ENCODE data around the gene UGGT2. TPM values are rescaled to one million over a fixed set of nuclear protein-coding genes. Genes with fewer than 3 reads are reported as not detected.
"Not testable (repeated sequence)": the region's sequence is repeated elsewhere in the genome, so short reads cannot be mapped to it uniquely, and the experiment has no call there.

The UGGT2 gene
- total RNA-seq, 1 donor from 2014 or later = 47.5 TPM

GRCh38 chr13:95791084-95791722 is 262.0 kb downstream of the UGGT2 start:
- DNase-seq (ENCODE audit: low spot score in 2 of 2, unreplicated experiment in 2 of 2) = no peak
- H3K36me3 Mint-ChIP-seq = peaks cover 45% of the 10 kb centered on the region
- H3K9me3 Mint-ChIP-seq = peaks cover 12% of the 10 kb centered on the region
- no peak for TF ChIP-seq CTCF (IDR thresholded peaks at IDR 0.05; ENCODE audit: unreplicated experiment)
- H3K4me1 Mint-ChIP-seq = no peaks in the 10 kb centered on the region
- no peak overlapping the region for H3K27ac Mint-ChIP-seq
- H3K27me3 Mint-ChIP-seq (ENCODE audit: low read depth) = no peaks in the 10 kb centered on the region
- H3K4me3 Mint-ChIP-seq = no peak overlapping the region

GRCh38 chr13:95789315-95789714 is 263.9 kb downstream of the UGGT2 start:
- H3K27ac Mint-ChIP-seq; H3K27me3 Mint-ChIP-seq (ENCODE audit: low read depth); H3K4me3 Mint-ChIP-seq; DNase-seq (ENCODE audit: low spot score in 2 of 2, unreplicated experiment in 2 of 2); H3K4me1 Mint-ChIP-seq: not testable (repeated sequence)
- Mint-ChIP-seq H3K9me3 (peaks cover 12% of the 10 kb centered on the region), H3K36me3 (peaks cover 48% of the 10 kb centered on the region)

- peak overlapping the region; percentile 68 for H3K27ac Mint-ChIP-seq
These were observed 265.1 kb downstream of the UGGT2 start for GRCh38 chr13:95788100-95788463.

GRCh38 chr13:95787356-95788099 is 265.7 kb downstream of the UGGT2 start:
- H3K27me3 Mint-ChIP-seq (ENCODE audit: low read depth) = no peaks in the 10 kb centered on the region
- H3K27ac Mint-ChIP-seq = peak overlapping the region; percentile 68
- no peak overlapping the region for H3K4me3 Mint-ChIP-seq
- TF ChIP-seq CTCF (IDR thresholded peaks at IDR 0.05; ENCODE audit: unreplicated experiment) = no peak
- peaks cover 36% of the 10 kb centered on the region for H3K36me3 Mint-ChIP-seq
- H3K4me1 Mint-ChIP-seq = no peaks in the 10 kb centered on the region
- no peak for DNase-seq (ENCODE audit: low spot score in 2 of 2, unreplicated experiment in 2 of 2)
- H3K9me3 Mint-ChIP-seq = peaks cover 17% of the 10 kb centered on the region

More at GRCh38 chr13:95788100-95788463, 265.1 kb downstream of the UGGT2 start:
- H3K4me1 Mint-ChIP-seq = no peaks in the 10 kb centered on the region
- H3K36me3 Mint-ChIP-seq = peaks cover 41% of the 10 kb centered on the region
- no peaks in the 10 kb centered on the region for H3K27me3 Mint-ChIP-seq (ENCODE audit: low read depth)
- H3K9me3 Mint-ChIP-seq = peaks cover 12% of the 10 kb centered on the region
- no peak for DNase-seq (ENCODE audit: low spot score in 2 of 2, unreplicated experiment in 2 of 2)
- no peak overlapping the region for H3K4me3 Mint-ChIP-seq
- no peak for TF ChIP-seq CTCF (IDR thresholded peaks at IDR 0.05; ENCODE audit: unreplicated experiment)

GRCh38 chr13:95784900-95785290 is 268.3 kb downstream of the UGGT2 start:
- H3K27me3 Mint-ChIP-seq (ENCODE audit: low read depth) = no peaks in the 10 kb centered on the region
- H3K4me1 Mint-ChIP-seq = no peaks in the 10 kb centered on the region
- H3K9me3 Mint-ChIP-seq = peaks cover 16% of the 10 kb centered on the region
- DNase-seq (ENCODE audit: low spot score in 2 of 2, unreplicated experiment in 2 of 2) = no peak
- no peak overlapping the region for H3K27ac Mint-ChIP-seq
- no peak overlapping the region for H3K4me3 Mint-ChIP-seq
- no peak for TF ChIP-seq CTCF (IDR thresholded peaks at IDR 0.05; ENCODE audit: unreplicated experiment)
- peaks cover 24% of the 10 kb centered on the region for H3K36me3 Mint-ChIP-seq

GRCh38 chr13:95784161-95784899 is 268.9 kb downstream of the UGGT2 start:
- H3K4me3 Mint-ChIP-seq = no peak overlapping the region
- H3K9me3 Mint-ChIP-seq = peaks cover 11% of the 10 kb centered on the region
- peak overlapping the region; percentile 79 for H3K27ac Mint-ChIP-seq
- H3K27me3 Mint-ChIP-seq (ENCODE audit: low read depth) = no peaks in the 10 kb centered on the region
- no peaks in the 10 kb centered on the region for H3K4me1 Mint-ChIP-seq
- DNase-seq (ENCODE audit: low spot score in 2 of 2, unreplicated experiment in 2 of 2) = no peak
- no peak for TF ChIP-seq CTCF (IDR thresholded peaks at IDR 0.05; ENCODE audit: unreplicated experiment)
- peaks cover 19% of the 10 kb centered on the region for H3K36me3 Mint-ChIP-seq

All from mesothelial cell of epicardium (in vitro differentiated cells).